GM18498 (cell line): ENCODE data around the gene RLF.

Experiments used
- ATAC-seq: cut with Tn5 transposase; IDR thresholded peaks from one replicate; pipeline ENCODE4 v1.9.1; 2021; ENCODE audit warnings: mild to moderate bottlenecking, moderate library complexity; ENCODE audit not compliant: unreplicated experiment

RLF gene

DNA sequence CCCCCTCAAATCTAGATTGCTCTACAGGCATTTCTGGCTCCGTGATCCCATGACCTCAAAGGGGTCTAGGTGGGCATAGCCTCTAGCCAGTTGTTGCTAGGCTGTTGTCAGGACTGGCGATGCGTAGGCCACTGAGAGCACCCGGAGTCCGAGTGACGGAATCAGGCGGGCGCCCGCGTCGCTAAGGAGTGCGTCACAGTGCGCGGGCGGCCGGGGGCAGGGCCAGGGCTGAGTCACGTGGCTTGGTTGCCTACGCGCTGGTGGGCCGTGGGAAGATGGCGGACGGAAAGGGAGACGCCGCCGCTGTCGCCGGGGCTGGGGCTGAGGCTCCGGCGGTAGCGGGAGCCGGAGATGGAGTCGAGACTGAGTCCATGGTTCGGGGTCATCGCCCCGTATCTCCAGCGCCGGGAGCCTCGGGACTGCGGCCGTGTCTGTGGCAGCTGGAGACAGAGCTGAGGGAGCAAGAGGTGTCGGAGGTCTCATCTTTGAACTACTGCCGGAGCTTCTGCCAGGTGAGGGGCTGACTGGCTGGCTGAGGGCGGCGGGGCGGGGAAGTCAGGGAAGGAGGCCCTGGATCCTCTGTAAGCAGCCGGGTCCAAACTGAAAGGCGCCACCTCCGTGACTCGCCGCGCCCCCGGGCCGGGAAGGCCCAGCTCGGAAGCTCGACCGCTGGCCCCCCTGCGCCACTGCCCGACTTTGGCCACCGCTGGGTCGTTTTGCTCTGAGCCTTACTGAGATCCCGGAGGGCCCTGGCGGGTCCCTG, at the start of gene RLF:
Gene RLF (plus strand): TSS at position 263 of the 763 bp plus-strand sequence. CDS start 13 bp downstream, at position 276.
- ATAC-seq: peak; percentile 91

DNA sequence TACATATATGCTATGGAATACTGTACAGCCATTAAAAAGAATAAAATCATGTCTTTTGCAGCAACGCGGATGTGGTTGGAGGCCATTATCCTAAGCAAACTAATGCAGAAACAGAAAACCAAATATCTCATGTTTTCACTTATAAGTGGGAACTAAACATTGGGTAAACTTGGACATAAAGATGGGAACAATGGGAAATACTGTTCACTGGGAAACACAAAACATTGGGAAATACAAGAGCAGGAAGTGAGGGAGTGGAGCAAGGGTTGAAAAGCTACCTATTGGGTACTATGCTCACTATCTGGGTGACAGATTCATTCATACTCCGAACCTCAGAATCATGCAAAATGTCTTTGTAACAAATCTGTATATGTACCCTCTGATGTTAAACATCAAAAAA, 46.8 kb upstream of the RLF start:
- ATAC-seq: no peak

DNA sequence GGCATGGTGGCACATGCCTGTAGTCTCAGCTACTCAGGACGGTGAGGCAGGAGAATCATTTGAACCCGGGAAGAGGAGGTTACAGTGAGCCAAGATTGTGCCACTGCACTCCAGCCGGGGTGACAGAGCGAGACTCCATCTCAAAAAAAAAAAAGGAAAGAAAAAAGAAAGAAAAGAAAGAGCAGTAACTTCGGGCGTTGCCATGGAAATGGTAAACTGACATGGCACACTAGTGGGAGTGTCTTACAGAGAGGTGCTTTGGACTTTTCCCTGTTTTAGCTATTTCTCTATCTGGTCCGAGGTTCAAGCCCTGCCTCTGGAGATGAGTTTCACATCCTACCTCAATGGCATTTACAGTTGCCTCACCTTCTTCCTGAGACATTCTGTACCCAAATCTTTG, 41.1 kb upstream of the RLF start:
- no peak for ATAC-seq

GRCh38 chr1:40122855-40123254, 38.3 kb upstream of the RLF start:
- no peak for ATAC-seq

GRCh38 chr1:40130892-40131291, 30.3 kb upstream of the RLF start:
- ATAC-seq: no peak

GRCh38 chr1:40132383-40133311, 28.5 kb upstream of the RLF start:
- no peak for ATAC-seq

GRCh38 chr1:40133312-40133665, 27.9 kb upstream of the RLF start:
- ATAC-seq: no peak

GRCh38 chr1:40133839-40134238, 27.3 kb upstream of the RLF start:
- ATAC-seq: no peak

- no peak for ATAC-seq
Observed at GRCh38 chr1:40140211-40140973, 20.8 kb upstream of the RLF start.

GRCh38 chr1:40141878-40142535, 19.2 kb upstream of the RLF start:
- ATAC-seq: no peak

DNA sequence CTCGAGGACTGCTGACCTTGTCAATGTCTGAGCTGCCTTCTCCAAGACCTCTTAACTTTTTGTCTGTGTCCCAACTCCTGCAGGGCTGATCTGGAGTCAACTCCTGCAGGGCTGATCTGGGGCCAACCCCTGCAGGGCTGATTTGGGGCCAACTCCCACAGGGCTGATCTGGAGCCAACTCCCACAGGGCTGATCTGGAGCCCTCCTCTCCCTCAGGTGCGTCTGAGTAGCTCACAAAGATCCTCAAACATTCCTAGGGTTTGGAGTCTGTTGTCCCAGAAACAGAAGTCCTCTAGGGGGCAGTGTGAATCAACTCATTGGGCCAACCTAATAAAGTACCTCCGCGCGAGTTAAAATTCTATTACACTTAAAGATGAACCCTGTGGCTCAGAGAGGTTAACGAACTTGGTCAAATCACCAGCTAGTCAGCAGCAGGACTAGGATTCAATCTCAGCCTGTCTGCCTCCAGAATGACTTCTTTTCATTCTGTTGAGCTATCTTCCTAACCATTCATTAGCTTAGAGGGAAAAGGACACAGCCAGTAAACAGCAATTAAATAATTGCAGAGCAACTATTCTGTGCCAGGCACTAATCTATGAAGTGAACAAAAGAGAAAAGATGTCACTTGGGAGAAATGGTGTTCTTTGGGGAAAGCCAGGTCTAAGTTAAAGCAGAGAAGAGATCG, 17.2 kb upstream of the RLF start:
- no peak for ATAC-seq

GRCh38 chr1:40151457-40152079, 9.6 kb upstream of the RLF start:
- ATAC-seq: no peak

DNA sequence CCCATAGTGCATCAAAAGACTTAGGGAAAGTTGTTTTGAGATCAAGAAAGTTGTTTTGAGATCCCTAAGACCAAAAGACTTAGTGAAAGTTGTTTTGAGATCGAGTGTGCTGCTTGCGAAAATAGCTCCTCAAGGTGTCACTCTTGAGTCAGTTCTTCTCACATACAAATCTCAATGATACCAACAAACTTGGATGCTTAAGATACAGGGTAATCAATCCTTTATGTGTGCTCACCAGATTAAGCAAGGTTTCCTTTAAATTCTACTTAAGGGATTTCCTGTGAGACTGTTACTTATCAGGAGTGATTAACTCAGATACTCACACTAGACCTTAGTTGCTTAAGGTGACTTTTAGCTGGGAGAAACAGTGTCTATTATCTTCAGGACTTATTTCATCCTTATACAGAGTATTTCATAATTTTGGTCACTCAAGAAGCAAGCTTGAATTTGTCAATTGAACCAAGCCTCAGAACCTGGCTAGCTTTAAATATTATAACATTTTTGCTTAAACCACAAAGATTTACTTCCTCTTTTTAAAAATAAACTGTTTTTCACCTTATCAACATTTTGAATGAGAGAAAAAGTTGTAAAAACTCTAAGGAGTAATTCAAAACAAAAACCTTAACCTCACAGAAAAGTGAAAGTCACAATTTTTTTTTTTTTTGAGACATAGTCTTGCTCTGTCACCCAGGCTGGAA, 8.0 kb upstream of the RLF start:
- peak; percentile 68 for ATAC-seq

DNA sequence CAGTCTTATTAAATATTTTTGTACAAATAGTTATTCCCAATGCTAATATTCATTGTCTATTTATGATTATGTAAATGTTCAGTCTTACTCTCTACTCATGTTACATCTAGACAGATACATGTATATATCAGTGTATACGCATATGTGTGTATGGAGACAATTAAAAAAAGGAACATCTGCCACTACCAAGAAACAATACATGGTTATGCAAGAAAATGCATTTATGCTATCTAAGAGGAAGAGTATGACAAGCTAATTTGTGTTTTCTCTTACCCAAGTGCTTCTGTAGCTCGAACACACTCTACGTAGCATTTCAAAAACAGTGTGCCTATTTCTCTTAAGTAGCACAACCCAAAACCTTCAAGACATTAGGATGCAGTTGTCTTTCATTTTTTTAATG, 6.1 kb upstream of the RLF start:
- no peak for ATAC-seq

- no peak for ATAC-seq
Observed at GRCh38 chr1:40155910-40156309, 5.3 kb upstream of the RLF start.

GRCh38 chr1:40160806-40161124, 422 bp upstream of the RLF start:
- no peak for ATAC-seq

DNA sequence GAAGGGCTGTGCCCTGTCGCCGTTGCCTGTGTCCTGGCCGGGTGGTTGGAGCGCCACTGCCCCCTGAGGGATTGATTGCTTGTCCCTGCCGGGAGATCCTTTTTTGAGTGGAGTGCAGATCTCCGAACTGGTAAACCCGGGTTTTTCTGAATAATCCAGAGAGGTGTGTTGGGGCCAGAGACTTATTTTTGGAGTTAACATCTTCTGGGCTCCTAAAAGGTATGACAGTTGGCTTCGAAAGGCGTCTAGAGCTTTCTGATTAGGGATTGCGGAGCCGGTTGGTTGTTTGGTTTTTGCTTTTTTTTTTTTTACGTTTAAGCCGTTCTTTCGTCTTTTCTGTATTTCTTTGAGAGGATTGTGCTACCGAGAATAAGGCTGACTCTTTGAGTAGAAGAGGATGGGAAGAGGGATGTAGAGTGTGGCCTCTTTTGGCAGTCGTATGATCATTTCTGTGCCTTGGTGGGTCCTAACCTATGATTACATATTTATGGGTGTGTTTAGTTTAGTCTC, 756 bp downstream of the RLF start:
- no peak for ATAC-seq

- no peak for ATAC-seq
Observed at GRCh38 chr1:40162753-40163441, 1.7 kb downstream of the RLF start.

DNA sequence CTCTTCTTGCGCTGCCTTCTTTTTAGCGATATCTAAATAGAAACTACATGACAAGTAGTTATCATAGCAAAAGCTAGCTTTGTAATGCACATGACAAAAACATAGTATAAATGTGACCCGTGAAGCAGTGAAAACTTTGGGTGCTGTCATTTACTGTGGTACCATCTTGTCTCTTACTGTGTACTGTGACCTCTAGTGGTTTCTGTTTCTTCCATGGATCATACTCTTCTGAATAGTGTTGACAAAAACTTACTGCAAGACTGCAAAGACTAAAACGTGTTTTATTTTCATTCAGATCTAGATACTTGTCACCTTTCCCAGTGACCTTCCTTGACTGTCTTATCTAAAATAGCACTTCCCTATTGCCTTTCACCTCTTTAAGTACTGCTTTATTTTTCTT, 6.1 kb downstream of the RLF start:
- ATAC-seq: no peak
